ENCODE results near the gene NPPA.

GRCh38 chr1:11837767-11838348 is 9.7 kb downstream of the NPPA start:
- TF ChIP-seq YY1 (IDR thresholded peaks at IDR 0.05; ENCODE audit: insufficient read depth, insufficient read length) (no peak), ZNF274 (IDR thresholded peaks at IDR 0.05; ENCODE audit: low read depth, low read length) (no peak)

Data from NT2/D1 (cell line).